ENCODE data around the gene DOCK3.
"Not testable (repeated sequence)": the region's sequence is repeated elsewhere in the genome, so short reads cannot be mapped to it uniquely, and the experiment has no call there.

- TF ChIP-seq POLR2AphosphoS5 (IDR thresholded peaks at IDR 0.05; ENCODE audit: insufficient read depth, low read depth, low read length); CTCF (IDR thresholded peaks at IDR 0.05; ENCODE audit: extremely low read depth in 1 of 2, insufficient read depth in 1 of 2, low read depth in 1 of 2, low read length in 2 of 2): not testable (repeated sequence)
Measured at GRCh38 chr3:51307945-51308607, 633.3 kb downstream of the DOCK3 start.

Data from endothelial cell of umbilical vein (primary cell).